H9 (cell line): ENCODE data around the gene OSBPL10. TPM values are rescaled to one million over a fixed set of nuclear protein-coding genes. Genes with fewer than 3 reads are reported as not detected.

Source experiments
- DNase-seq: peaks from one replicate; pipeline ENCODE4 v3.0.0-alpha.2; 2017
- H2AFZ ChIP-seq: one replicate; pipeline ENCODE4 v1.6.1; 2013; ENCODE audit warnings: mild to moderate bottlenecking, low read length, control low read depth, moderate library complexity
- H2AK5ac ChIP-seq: 2 replicates; pipeline ENCODE4 v1.6.1; 2013; ENCODE audit warnings: low read length, control low read depth, mixed read lengths; ENCODE audit not compliant: insufficient read length
- H2BK120ac ChIP-seq: one replicate; pipeline ENCODE4 v1.6.1; 2013; ENCODE audit warnings: low read depth, mild to moderate bottlenecking, low read length, control low read depth, inconsistent platforms; ENCODE audit not compliant: poor library complexity, severe bottlenecking
- H2BK12ac ChIP-seq: 2 replicates; pipeline ENCODE4 v1.6.1; 2013; ENCODE audit warnings: low read length, control low read depth, mixed read lengths, low read depth; ENCODE audit not compliant: insufficient read length
- H2BK15ac ChIP-seq: 2 replicates; pipeline ENCODE4 v1.6.1; 2013; ENCODE audit warnings: low read depth, low read length, control low read depth
- H2BK20ac ChIP-seq: one replicate; pipeline ENCODE4 v1.6.1; 2013; ENCODE audit warnings: low read depth, mild to moderate bottlenecking, low read length, control low read depth, inconsistent platforms; ENCODE audit not compliant: poor library complexity, severe bottlenecking
- H2BK5ac ChIP-seq: 2 replicates; pipeline ENCODE4 v1.6.1; 2013; ENCODE audit warnings: low read length, control low read depth, mixed read lengths; ENCODE audit not compliant: insufficient read length
- H3K14ac ChIP-seq: 2 replicates; pipeline ENCODE4 v1.6.1; 2013; ENCODE audit warnings: low read length, control low read depth; ENCODE audit not compliant: insufficient read depth
- H3K18ac ChIP-seq: 2 replicates; pipeline ENCODE4 v1.6.1; 2013; ENCODE audit warnings: low read depth, mild to moderate bottlenecking, mixed read lengths, low read length, control low read depth; ENCODE audit not compliant: insufficient read length
- H3K23ac ChIP-seq: 2 replicates; pipeline ENCODE4 v1.6.1; 2013; ENCODE audit warnings: low read length, control low read depth, mixed read lengths, low read depth; ENCODE audit not compliant: insufficient read length
- H3K23me2 ChIP-seq: 2 replicates; pipeline ENCODE4 v1.6.1; 2013; ENCODE audit warnings: low read depth, mild to moderate bottlenecking, mixed read lengths, low read length, control low read depth; ENCODE audit not compliant: insufficient read length, poor library complexity, severe bottlenecking
- H3K27ac ChIP-seq: 2 replicates; pipeline ENCODE4 v1.5.1; 2013; ENCODE audit warnings: low read length, control low read depth, mixed read lengths, low read depth; ENCODE audit not compliant: insufficient read length
- H3K27me3 ChIP-seq: 2 replicates; pipeline ENCODE4 v1.6.1; 2013; ENCODE audit warnings: low read length, control low read depth, inconsistent platforms; ENCODE audit not compliant: insufficient read depth
- H3K4ac ChIP-seq: 2 replicates; pipeline ENCODE4 v1.6.1; 2013; ENCODE audit warnings: low read depth, mild to moderate bottlenecking, control low read depth, inconsistent platforms, low read length, moderate library complexity
- H3K4me1 ChIP-seq: 2 replicates; pipeline ENCODE4 v1.6.1; 2013; ENCODE audit warnings: low read length, control low read depth, inconsistent platforms; ENCODE audit not compliant: insufficient read depth
- H3K4me2 ChIP-seq: 2 replicates; pipeline ENCODE4 v1.6.1; 2013; ENCODE audit warnings: low read length, control low read depth, mixed read lengths; ENCODE audit not compliant: insufficient read length, insufficient read depth
- H3K56ac ChIP-seq: 2 replicates; pipeline ENCODE4 v1.6.1; 2013; ENCODE audit warnings: low read depth, mild to moderate bottlenecking, mixed read lengths, low read length, control low read depth; ENCODE audit not compliant: insufficient read length
- H3K79me1 ChIP-seq: 2 replicates; pipeline ENCODE4 v1.6.1; 2013; ENCODE audit warnings: low read depth, mild to moderate bottlenecking, moderate library complexity, low read length, control low read depth, inconsistent platforms; ENCODE audit not compliant: insufficient read depth, poor library complexity, severe bottlenecking
- H3K79me2 ChIP-seq: 2 replicates; pipeline ENCODE4 v1.6.1; 2013; ENCODE audit warnings: low read length, control low read depth, inconsistent platforms; ENCODE audit not compliant: insufficient read depth
- H3K9ac ChIP-seq: 2 replicates; pipeline ENCODE4 v1.6.1; 2013; ENCODE audit warnings: low read length, control low read depth, mixed read lengths; ENCODE audit not compliant: insufficient read length; ENCODE audit errors: extremely low read depth
- H3K9me3 ChIP-seq: one replicate; pipeline ENCODE4 v1.6.1; 2013; ENCODE audit warnings: low read depth, low read length, inconsistent platforms; ENCODE audit not compliant: control insufficient read depth
- H3T11ph ChIP-seq: one replicate; pipeline ENCODE4 v1.6.1; 2013; ENCODE audit warnings: mild to moderate bottlenecking, low read length, control low read depth, inconsistent platforms
- H4K20me1 ChIP-seq: one replicate; pipeline ENCODE4 v1.6.1; 2013; ENCODE audit not compliant: control insufficient read depth, insufficient read length, insufficient read depth
- H4K5ac ChIP-seq: 2 replicates; pipeline ENCODE4 v1.6.1; 2013; ENCODE audit warnings: low read depth, mild to moderate bottlenecking, mixed read lengths, low read length, control low read depth; ENCODE audit not compliant: insufficient read length
- H4K8ac ChIP-seq: replicated peaks from 2 replicates; pipeline ENCODE4 v1.6.1; 2013; ENCODE audit warnings: low read length, control low read depth, mixed read lengths, low read depth; ENCODE audit not compliant: insufficient read length
- H4K91ac ChIP-seq: 2 replicates; pipeline ENCODE4 v1.6.1; 2013; ENCODE audit warnings: low read depth, mild to moderate bottlenecking, moderate library complexity, mixed read lengths, low read length, control low read depth; ENCODE audit not compliant: insufficient read length
- H3K27ac Mint-ChIP-seq, 3 experiments: 2 replicates in 2 of 3; 3 replicates in 1 of 3; pipeline ENCODE4 v1.8.0; 2020 to 2021; ENCODE audit warnings: mixed read lengths in 3 of 3, mild to moderate bottlenecking in 1 of 3, moderate library complexity in 1 of 3
- H3K27me3 Mint-ChIP-seq: 2 replicates; pipeline ENCODE4 v1.8.0; 2021; ENCODE audit warnings: low read depth, mild to moderate bottlenecking, moderate library complexity, mixed read lengths
- H3K36me3 Mint-ChIP-seq, 3 experiments: 2 replicates in 2 of 3; 3 replicates in 1 of 3; pipeline ENCODE4 v1.8.0; 2020 to 2021; ENCODE audit warnings: low read depth in 3 of 3, mixed read lengths in 3 of 3; ENCODE audit not compliant: insufficient read depth in 1 of 3
- H3K4me1 Mint-ChIP-seq, 2 experiments: 2 replicates each; pipeline ENCODE4 v1.8.0; 2020; ENCODE audit warnings: mixed read lengths in 2 of 2
- H3K4me3 Mint-ChIP-seq, 2 experiments: 2 replicates in 1 of 2; 3 replicates in 1 of 2; pipeline ENCODE4 v1.8.0; 2020 to 2021; ENCODE audit warnings: mild to moderate bottlenecking in 2 of 2, mixed read lengths in 2 of 2, moderate library complexity in 1 of 2
- H3K9me3 Mint-ChIP-seq, 2 experiments: 2 replicates in 1 of 2; 3 replicates in 1 of 2; pipeline ENCODE4 v1.8.0; 2020; ENCODE audit warnings: mild to moderate bottlenecking in 2 of 2, mixed read lengths in 2 of 2, moderate library complexity in 1 of 2
- CTCF ChIP-seq: fragments of 200-600 bp; sonication (generic); conservative IDR thresholded peaks from 3 replicates; pipeline ENCODE4 v1.8.0; 2021; ENCODE audit warnings: antibody characterized with exemption, mild to moderate bottlenecking
- WGBS: extraction: QIAGEN DNeasy Blood & Tissue Kit; methylation state at CpG from one replicate; pipeline ENCODE4 v1.1.7; 2013; ENCODE audit warnings: missing lambda C conversion rate, low lambda C conversion rate, mixed read lengths; ENCODE audit not compliant: insufficient read length; ENCODE audit errors: extremely low coverage; 5-methylcytosine and 5-hydroxymethylcytosine counted together
- total RNA-seq: library from RNA; stranded (reverse); gene quantifications from 2 replicates; pipeline ENCODE4 v1.2.1, GENCODE V29; 2021

The OSBPL10 gene
- total RNA-seq, 1 experiment from 2014 or later, result 42.7 TPM

- no peaks in the 10 kb centered on the region for H3K79me1 ChIP-seq
- H3K23ac ChIP-seq, result no peak overlapping the region
- no peak overlapping the region for H2AFZ ChIP-seq
- no peak overlapping the region; the same call in 1 of the 2 replicates for H2BK15ac ChIP-seq
- no peak for TF ChIP-seq CTCF
- H4K20me1 ChIP-seq, result no peaks in the 10 kb centered on the region
- no peaks in the 10 kb centered on the region for H3K27me3 ChIP-seq
- no peak overlapping the region for H2AK5ac ChIP-seq
- no CpG with 5 or more reads among the region's 8 CpGs for WGBS
- H3K27ac Mint-ChIP-seq, result peak overlapping the region in 1 of 3 experiments; percentile 87; a peak in 2 of 7 replicates
- H2BK12ac ChIP-seq, result no peak overlapping the region
- no peak overlapping the region for H3K18ac ChIP-seq
- H3K14ac ChIP-seq, result no peak overlapping the region
- H2BK5ac ChIP-seq, result no peak overlapping the region
- no peak overlapping the region for H4K5ac ChIP-seq
- H3T11ph ChIP-seq, result no peak overlapping the region
- H2BK120ac ChIP-seq, result no peak overlapping the region
- H2BK20ac ChIP-seq, result no peak overlapping the region
- H3K4me2 ChIP-seq, result no peak overlapping the region
- H3K9me3 Mint-ChIP-seq, result no peaks in the 10 kb centered on the region
- H4K8ac ChIP-seq, result no peak overlapping the region
- no peak for DNase-seq
- no peaks in the 10 kb centered on the region for H3K9me3 ChIP-seq
- no peak overlapping the region for H3K4me3 Mint-ChIP-seq
- no peaks in the 10 kb centered on the region for H3K27me3 Mint-ChIP-seq
- no peak overlapping the region for H3K56ac ChIP-seq
- H3K79me2 ChIP-seq, result no peaks in the 10 kb centered on the region
- H3K23me2 ChIP-seq, result no peaks in the 10 kb centered on the region
- no peak overlapping the region for H4K91ac ChIP-seq
- peaks cover 8 to 9% (median 9%) of the 10 kb centered on the region in 3 experiments; a peak in 5 of 7 replicates for H3K36me3 Mint-ChIP-seq
- H3K27ac ChIP-seq, result no peak overlapping the region
- no peak overlapping the region for H3K9ac ChIP-seq
- H3K4me1 Mint-ChIP-seq, result peaks cover 23 to 25% of the 10 kb centered on the region in 2 experiments
- no peak overlapping the region for H3K4ac ChIP-seq
- H3K4me1 ChIP-seq, result no peaks in the 10 kb centered on the region
Observed at GRCh38 chr3:31676556-31676955, 304.5 kb downstream of the OSBPL10 start.
